ENCODE data around the gene EPS15.

GRCh38 chr1:51520700-51521248 lies 1.7 kb upstream of the EPS15 start:
- TF ChIP-seq CTCF (IDR thresholded peaks at IDR 0.05) (no peak), EZH2 (IDR thresholded peaks at IDR 0.05) (no peak), EZH2phosphoT487 (IDR thresholded peaks at IDR 0.05) (no peak)

Measured in neural progenitor cell (in vitro differentiated cells).